ENCODE data around the gene TNP1.

Gene TNP1, protein sequence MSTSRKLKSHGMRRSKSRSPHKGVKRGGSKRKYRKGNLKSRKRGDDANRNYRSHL

DNA sequence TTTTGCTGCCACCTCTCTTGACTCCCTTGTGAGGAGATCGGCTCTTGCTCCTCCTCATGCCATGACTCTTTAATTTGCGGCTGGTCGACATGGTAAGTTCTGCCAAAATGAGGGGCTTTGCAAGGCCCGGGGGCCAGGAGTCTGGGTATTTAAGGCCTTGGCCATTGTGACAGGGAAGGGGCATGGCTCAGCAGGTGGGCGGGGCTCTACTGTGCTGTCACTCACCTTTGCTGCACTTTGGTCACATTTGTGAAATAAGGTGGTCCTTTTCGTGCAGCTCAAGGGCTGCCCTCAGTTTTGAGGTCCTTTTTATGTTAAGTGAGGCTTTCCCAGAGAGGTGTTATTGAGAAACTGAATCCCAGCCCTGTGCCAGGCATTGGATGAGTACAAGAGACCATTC lies at the start of gene TNP1:
Gene TNP1, minus strand, starts transcription at position 121 of the 400 bp plus-strand sequence. Its CDS starts 30 bp downstream, at position 91.
- no peak for DNase-seq

DNA sequence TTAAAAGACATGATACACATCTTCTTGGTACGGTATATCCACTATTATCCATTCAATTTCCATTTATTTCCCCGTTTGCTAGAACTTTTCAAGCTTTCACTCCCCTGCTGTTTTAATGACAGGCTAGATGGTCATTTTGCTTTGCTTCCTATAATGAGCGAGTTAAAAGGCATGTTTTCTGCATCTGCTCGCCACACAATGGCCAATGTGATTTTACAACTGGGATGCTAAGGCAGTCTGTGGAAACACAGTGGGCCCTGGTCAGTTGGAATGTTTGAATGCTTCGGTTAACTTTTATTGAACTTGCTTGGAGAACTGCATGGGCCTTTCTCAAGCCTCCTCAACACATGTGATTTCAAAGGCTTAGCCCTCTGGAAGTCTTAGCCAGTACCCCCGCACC lies 48.4 kb upstream of the TNP1 start:
- DNase-seq: peak; percentile 21

DNA sequence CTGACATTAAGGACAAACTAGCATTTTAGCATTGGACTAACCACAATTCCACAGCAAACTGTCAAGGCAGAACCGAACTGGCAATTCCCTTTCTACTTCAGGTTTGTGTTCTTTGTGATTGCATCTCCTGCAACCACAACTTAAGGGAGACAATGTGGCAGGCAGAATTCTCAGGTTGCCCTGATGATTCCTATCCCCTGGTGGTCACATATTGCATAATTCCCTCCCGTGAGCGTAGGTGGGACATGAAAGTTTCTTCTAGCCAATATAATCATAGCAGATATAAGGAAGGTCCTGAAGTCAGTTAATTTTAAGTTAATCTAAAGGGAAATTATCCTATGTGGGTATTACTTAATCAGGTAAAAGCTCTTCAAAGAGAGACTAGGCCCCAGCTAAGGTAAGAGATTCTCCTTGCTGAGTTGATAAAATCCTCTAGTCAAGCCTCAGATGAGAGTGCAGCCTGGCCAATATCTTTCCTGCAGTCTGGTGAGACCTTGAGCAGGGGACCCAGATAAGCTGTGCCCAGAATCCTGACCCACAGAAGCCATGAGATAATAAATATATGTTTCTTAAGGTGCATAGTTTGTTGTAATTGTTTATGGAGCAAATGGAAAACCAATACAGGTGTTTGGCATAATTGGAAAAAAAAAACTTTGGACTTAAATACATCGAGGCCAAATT lies 45.9 kb upstream of the TNP1 start:
- DNase-seq: no peak

DNA sequence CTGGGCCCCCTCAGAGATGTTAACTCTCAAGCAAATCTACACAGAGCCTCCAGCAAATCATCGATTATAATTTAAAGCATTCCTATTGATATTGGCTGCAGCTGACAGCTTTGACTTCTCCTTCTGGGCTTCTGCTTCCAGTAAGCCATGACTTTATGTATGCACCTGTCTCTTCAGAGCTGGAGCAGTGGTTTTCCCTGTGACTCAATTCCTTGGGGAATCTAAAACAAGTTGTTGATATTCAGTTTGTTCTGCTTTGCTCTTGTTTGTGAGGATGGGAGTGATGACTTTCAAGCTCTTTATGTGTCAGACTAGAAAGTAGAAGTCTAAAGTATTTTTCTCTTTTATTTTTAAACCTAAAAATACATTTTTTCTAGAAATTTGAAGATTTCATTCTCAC lies 45.1 kb upstream of the TNP1 start:
- DNase-seq: no peak

DNA sequence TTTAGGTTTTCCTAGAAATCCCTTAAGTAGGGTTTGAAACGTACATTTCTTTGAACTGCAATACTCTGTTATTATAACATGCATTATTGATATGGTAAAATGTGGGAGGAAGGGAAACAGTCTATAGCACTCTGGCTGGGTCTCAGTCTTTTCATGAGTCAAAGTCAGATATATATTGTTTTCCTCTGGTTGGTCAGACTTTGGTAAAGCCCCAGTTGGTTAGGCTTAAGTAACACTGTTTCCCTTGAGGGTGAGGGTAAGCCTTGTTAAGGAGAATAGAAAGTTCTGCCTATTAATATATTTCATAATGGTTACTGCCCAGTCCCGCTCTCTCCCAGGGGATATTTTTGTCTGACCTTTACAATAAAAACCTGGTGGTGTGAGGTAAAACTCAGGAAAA lies 44.7 kb upstream of the TNP1 start:
- DNase-seq: no peak

DNA sequence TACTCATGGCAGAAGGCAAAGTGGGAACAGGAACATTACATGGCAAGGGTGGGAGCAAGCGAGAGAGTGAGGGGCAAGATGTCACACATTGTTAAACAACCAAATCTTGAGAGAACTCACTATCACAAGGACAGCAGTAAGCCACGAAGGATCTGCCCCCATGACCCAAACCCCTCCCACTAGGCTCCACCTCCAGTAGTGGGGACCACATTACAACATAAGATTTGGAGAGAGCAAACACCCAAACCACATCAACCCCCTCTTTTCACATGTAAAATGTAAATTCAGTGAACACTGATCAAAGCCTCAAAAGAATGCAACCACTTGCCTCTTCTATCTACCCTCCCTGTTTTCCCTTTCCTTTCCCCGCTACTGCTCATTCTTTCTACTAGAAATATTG lies 43.6 kb upstream of the TNP1 start:
- DNase-seq: no peak

DNA sequence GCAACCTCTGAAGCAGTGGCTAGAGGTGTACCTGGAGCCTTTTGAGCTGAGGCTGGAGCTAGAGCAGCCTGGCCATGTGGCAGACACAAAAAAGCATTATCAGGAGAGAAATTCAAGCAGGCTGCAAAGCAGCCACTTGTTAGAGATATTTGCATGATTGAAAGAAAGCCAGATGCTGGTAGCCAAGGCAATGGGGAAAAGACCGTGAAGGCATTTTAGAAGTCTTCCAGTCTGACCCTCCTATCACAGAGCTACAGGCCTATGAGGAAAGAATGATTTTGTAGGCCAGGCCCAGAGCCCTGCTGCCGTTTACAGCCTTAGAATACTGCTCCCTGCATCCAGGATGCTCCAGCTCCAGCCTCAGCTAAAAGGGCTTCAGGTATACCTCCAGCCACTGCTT lies 41.4 kb upstream of the TNP1 start:
- no peak for DNase-seq

DNA sequence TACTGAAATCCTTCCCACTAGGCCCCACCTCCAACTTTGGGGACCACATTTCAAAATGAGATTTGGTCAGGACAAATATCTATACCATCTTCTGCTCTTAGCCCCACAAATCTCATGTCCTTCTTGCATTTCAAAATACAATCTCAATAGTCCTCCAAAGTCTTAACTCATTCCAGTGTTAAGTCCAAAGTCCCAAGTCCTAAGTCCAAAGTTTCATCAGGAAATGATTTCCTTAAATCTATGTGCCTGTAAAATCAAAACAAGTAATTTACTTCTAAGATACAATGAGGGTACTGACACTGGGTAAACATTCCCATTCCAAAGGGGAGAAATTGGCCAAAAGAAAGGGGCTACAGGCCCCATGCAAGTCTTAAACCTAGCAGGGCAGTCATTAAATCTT lies 40.5 kb upstream of the TNP1 start:
- DNase-seq: no peak

DNA sequence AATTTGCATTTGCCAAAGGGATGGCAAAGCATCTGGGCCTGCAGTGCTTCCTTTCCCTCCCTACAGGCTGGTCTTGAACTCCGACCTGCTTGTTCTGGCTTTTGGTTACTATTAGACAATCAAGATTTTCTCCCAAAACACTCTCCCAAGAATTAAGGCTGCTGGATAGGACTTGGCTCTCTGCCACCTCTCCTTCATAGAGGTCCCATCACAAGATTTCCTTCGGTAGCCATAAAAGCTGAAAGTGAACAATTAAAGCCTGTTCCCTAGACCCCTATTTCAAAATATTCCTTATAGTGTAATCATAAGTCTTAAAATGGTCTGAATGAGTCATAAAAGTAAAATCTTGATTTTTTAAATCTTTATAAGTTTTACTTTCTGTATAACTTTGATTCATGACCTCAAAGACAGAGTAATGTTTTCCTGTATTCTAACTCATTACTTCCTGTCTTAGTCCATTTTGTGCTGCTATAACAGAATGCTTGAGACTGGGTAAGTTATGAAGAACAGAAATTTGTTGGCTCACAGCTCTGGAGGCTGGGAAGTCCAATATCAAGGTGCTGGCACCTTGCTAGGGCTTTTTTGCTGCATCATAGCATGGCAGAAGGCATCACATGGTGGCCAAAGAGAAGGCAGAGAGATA lies 37.8 kb upstream of the TNP1 start:
- DNase-seq: no peak

DNA sequence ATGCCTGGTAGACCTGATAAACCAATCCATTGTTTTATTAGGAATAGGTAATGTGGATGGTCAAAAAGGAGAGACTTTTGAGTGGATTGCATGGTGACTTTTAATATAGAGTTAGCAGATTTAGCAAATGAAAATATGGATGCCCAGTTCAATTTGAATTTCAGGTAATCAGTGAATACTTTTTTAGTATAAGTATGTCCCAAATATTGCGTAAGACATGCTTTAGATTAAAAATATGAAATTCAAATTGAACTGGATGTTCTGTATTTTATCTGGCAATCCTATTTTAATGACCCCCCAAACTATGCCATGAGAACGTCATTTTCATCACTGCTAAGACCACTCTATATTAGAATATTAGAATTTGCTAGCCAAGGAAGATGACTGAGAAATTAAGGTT lies 30.3 kb upstream of the TNP1 start:
- DNase-seq: no peak

DNA sequence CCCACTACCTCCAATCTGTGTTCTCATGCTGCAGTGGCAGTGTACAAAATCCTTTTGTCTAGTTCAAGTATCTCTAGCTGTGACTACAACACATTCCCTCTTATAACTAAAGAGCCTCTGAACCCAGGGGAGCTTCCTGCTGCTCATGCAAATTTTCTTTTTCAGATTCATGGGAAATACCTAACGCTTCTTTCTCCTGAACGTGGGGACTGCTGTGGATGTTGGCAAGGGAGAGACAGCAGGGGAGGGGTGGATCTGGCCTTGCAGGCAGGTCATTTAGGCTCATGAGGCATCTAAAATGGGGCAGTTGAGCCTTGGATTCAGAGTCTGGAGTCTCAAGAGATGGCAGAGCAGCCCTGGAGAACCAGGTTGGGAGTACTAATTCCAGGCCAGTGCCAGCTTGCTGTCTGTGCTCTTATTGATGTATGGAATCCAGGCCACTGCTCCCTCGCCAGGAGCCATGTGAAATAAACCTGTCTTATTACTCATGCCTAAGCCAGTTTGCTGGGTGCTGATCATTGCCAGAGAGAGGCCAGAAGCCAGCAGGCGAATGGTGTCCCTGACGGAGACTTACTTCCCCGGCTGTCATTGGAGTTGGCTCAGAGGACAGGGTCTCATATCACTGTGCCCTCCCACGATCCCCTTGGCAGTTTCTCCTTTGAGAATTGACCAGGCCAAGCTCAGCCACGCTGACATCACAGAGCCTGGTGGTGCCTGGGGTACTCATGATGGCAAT lies 29.2 kb upstream of the TNP1 start:
- DNase-seq: no peak

DNA sequence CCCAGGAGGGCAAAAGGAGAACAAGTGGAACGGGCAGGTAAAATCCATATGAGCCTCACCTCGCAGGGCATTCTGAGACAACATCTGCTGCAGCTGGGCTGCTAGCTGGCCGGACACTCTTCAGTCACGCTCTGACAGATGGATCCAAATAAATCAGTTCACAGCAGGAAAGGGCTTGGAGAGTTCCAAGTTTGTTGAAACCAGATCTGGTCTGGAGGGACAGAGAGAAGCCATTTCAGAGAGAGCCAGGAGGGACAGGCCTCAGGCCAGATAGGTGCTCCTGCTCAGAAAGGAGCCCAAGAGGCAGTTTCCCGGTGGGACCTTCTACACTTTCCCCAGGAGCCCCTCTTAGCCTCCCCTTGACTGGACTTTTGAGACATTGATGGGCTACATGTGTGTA lies 28.2 kb upstream of the TNP1 start:
- no peak for DNase-seq

DNA sequence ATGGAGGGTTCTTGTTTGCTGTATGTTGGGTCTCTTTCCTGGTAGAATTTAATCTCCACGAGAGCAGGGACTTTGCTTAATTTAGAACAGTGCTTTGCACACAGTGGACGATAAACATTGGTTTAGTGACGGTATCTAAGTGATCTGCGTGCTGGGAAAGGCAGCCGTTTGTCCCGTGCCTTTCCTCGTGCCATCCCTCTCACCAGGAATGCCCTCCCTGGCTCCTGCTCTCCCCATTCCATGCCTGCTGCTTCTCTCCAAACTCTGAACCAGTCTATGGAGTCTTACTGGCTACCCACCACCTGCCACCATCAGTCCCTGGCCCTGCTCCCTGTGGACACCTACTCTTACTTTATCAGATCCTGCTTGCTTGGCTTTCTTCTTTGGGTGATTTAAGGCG lies 27.3 kb upstream of the TNP1 start:
- DNase-seq: no peak

DNA sequence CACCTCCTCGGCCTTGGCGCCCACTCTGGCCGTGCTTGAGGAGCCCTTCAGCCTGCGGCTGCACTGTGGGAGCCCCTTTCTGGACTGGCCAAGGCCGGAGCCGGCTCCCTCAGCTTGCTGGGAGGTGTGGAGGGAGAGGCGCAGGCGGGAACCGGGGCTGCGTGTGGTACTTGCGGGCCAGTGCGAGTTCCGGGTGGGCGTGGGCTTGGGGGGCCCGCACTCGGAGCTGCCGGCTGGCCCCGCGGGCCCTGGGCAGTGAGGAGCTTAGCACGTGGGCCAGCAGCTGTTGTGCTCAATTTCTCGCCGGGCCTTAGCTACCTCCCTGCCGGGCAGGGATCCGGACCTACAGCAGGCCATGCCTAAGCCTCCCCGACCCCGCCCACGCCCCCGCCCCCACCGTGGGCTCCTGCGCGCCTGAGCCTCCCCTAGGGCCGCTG lies 25.3 kb upstream of the TNP1 start:
- no peak for DNase-seq

DNA sequence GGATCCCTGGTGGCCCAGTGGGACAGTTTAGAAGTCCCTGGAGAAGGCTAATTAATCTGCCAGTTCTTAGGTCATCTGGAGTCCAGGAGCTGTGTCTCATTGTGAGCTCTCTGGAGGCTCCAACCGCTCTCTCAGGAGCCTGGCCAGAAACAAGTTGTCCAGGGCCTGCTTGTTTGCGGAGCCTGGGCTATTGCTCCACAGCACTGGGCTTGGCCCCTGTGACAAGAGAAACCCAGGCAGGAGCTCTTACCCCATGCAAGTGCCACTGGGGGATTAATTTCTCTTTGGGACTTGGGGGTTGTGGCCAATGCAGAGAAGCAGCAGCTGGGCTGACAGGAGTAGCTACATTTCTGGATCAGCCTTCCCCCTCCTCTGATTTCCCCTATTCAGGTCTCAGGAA lies 24.5 kb upstream of the TNP1 start:
- no peak for DNase-seq

DNA sequence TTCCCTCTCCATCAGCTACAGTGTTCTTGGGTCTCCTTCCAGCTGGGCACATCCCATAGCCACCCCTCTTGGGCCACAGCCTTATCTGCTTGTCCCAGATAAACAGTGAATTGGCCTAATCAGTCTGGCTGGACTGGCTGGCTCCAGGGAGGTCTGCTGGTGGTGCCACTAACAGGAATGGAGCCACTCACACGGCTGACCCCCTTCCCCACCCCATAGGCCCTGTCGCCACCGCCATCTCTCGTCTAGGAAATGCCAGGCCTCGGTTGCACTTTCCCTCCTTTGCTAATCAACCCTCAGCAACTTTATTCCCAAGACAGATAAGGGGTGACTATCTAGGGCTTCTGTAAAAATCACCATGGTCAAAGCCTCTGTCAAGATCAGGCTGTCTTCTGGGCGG lies 23.0 kb upstream of the TNP1 start:
- no peak for DNase-seq

DNA sequence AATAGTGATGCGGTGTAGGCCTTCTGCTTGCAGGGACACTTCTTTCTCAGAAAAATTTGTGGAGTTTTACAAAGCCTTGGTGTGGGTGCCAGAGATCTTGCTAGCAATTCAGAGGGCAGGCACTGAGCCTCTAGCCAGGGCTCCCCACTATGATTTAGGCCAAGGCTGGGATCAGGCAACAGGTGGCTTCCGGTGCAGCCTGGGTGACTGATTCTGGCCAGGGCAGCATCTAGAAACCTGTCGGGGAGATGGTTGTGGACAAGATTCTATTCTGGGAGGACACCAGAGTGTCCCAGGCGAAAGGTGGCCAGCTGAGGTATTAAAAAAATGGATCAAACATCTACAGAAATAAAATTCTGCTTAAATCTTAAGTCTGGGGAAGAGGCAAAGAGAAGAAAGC lies 21.5 kb upstream of the TNP1 start:
- DNase-seq: no peak

DNA sequence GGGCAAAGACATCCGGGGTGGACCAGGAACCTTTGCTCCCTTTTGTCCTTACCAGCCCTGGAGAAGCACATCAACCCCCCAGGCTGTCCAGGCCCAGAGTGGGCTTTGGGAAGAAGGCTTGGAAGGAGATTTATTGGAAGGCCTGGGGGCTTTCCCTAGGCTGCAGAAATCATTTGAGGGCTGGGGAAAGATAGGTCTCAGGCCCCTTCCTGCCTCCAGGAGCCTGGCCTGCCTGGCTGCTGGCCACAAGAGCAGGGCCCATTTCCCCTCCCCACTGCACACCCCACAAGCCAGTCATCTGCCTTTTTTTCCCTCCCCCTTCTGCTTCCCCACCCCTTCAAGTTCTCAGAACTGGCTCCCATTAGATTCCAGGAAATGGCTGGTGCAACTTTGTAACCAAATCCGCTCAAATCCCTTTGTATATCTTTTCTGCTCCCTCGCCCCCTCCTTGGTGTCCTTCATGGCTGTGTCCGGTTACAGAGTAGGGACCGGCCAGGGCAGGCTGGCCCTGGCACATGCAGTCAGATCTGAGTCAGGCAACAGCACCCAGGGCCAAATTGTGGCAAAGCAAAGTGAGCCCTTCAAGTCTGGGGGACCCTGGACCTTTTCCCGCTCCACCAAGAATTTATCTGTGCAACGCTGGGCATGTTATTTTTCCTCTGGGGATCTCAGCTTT lies 20.8 kb upstream of the TNP1 start:
- peak; percentile 43 for DNase-seq

DNA sequence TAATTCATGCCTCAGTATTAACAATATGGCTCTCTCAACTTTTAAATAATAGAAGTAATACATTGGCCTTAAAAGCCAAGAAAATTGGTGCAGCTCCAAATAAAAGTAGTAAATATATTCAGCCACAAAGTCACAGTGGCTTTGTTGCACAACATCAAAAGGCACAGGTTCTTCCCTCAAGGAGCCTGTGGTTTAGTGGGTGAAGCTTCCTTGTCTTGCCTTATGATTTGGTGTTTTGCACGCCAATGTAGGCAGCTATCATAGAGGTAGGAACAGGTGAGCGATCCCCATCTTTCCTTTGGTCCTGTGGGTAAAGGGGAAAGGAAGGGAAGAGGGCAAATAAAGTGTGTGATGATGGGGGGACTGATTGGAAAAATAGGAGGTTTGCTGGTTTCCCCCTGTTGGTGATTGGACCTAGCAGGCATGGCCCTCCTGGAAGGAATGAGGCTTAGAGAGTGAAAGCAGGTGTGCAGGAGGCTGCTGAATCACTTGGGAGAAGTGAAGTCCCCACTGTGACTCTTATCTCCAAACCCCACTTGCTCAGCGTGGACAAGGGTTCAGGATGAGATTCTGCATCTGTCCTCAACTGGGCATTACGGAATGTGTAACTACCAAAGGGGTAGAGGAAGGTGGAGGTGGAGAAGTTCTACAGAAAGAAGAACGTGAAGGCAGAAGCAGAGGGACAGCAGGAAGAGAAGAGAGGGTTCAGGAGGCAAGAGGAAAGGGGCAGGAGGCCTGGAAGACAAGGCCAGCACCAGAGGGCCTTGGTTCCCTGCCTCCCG lies 20.1 kb upstream of the TNP1 start:
- no peak for DNase-seq

DNA sequence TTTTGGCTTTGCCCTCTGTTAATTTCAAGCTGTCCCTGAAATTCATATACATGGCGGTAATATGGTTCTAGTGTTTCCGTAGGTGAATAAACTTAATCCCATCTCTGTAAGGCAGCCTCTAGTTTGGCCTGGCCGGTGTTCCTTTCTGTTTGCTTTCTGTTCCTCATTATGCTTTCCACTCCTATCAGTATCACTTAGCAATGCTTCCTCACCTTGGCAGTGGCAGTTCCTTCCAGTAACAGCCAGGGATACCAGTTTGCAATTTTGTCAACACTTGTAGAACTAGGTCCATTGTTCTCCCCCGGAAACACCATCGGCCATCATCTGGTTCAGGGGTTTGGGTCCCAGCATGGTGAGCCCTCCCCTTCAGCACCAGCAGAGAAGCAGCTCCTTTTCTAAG lies 18.2 kb upstream of the TNP1 start:
- no peak for DNase-seq

DNA sequence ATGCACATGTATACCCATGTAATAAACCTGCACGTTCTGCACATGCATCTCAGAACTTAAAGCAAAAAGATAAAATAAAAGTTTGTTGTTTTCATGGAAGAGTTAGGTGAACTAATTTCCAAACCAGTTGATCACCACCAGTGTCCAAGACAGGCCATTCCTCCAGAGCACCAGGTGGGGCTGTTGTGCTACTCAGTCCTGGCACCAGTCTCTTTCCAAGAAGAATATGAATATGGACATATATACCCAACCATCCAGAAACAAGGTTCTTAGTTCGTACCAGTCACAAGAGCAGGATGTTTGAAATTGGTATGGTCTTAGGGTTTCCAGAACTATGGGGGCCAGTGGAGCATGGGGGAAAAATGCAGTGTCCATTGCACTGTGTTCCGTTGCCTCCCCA lies 17.2 kb upstream of the TNP1 start:
- DNase-seq: no peak

DNA sequence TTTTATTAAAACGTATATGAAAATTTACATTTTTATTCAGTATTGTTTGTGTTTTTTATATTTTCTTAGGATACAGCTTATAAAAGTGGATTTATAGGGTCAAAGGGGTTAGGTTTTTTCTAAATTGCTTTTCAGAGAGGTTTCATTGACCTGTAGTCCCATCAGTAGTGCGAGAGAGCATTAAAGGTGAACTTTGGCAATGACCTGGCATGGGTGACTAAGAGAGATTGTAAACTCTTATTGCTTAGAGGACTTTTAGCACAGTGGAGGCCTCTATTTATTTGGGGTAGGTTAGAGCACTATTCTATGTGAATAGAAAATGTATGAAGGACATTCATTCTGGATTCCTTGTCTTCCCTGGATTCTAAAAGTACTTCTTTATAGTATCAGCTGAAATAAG lies 16.0 kb upstream of the TNP1 start:
- DNase-seq: no peak

DNA sequence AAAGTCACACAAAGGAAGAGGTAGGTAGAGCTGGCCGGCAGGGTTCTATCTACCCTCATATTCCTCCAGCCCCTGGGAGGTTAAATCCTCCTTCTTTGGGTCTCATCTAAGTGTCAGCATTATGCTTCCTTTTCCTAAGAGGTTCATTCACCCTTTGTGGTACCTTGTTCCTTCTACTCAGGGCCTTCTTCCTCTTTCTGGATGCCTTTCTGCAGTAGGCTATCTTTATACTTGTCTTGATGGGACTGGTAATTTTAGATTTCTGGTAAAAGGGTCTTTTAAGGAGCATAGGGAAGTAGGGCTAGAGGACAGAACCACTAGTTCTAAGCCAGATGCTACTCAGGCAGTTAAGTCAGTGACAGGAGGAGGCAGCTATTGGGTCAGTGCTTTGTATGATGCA lies 13.7 kb upstream of the TNP1 start:
- DNase-seq: no peak
